Tibial nerve (tissue), 4 donors: ENCODE results near the gene CATSPERZ. TPM values are rescaled to one million over a fixed set of nuclear protein-coding genes. Genes with fewer than 3 reads are reported as not detected.

Source experiments
- DNase-seq, 2 donors: peaks; one replicate each; pipeline ENCODE4 v3.0.0-alpha.2; 2019; ENCODE audit warnings: low spot score in 2 of 2
- H3K27ac ChIP-seq, 4 donors: fragments of 200-600 bp; sonication (generic) in 3 of 4; one replicate each; pipeline ENCODE4 v1.5.1; 2017 to 2019; ENCODE audit warnings: mild to moderate bottlenecking in 1 of 4
- H3K27me3 ChIP-seq, 2 donors: fragments of 200-600 bp; sonication (generic) in 1 of 2; one replicate each; pipeline versions ENCODE4 v1.5.1 to v1.6.0; 2017 to 2019
- H3K36me3 ChIP-seq, 3 donors: fragments of 200-600 bp; sonication (generic); one replicate each; pipeline ENCODE4 v1.5.1; 2018 to 2019
- H3K4me1 ChIP-seq, 4 donors: fragments of 200-600 bp; sonication (generic) in 3 of 4; one replicate each; pipeline ENCODE4 v1.5.1; 2017 to 2019
- H3K4me3 ChIP-seq, 4 donors: fragments of 200-600 bp; sonication (generic) in 3 of 4; one replicate each; pipeline ENCODE4 v1.5.1; 2017 to 2019; ENCODE audit warnings: mild to moderate bottlenecking in 1 of 4, moderate library complexity in 1 of 4
- H3K9me3 ChIP-seq, 4 donors: fragments of 200-600 bp; sonication (generic) in 3 of 4; one replicate each; pipeline ENCODE4 v1.5.1; 2017 to 2019
- EP300 ChIP-seq, 2 donors: sonication (generic); formaldehyde crosslinking; IDR thresholded peaks; one replicate each; pipeline ENCODE4 v1.6.1; 2017; ENCODE audit warnings: antibody characterized with exemption in 2 of 2, mild to moderate bottlenecking in 1 of 2
- POLR2A ChIP-seq, 2 donors: fragments of 450-650 bp; IDR thresholded peaks; one replicate each; pipeline ENCODE4 v1.6.1; 2017; ENCODE audit warnings: antibody characterized with exemption in 2 of 2, mild to moderate bottlenecking in 2 of 2, moderate library complexity in 2 of 2
- WGBS, 2 donors: methylation state at CpG; one replicate each; pipeline ENCODE4 v1.1.5; 2018; 5-methylcytosine and 5-hydroxymethylcytosine counted together
- small RNA-seq: library from RNA; depleted of rRNA; stranded (forward); fragments of <200 nt; gene quantifications from one replicate; pipeline ENCODE3, GENCODE V24; 2016
- total RNA-seq, 4 donors: library from RNA; depleted of rRNA; stranded (reverse); fragments of >200 nt; gene quantifications; one replicate each; pipeline ENCODE4 v1.1.0, GENCODE V29; 2016
- TF ChIP-seq, protein P1 (sequence below), 5 experiments: fragments of 200-600 bp in 3 of 5; fragments of 450-650 bp in 2 of 5; sonication (generic) in 3 of 5; IDR thresholded peaks; one replicate each; pipeline ENCODE4 v1.5.1; 2016 to 2019; ENCODE audit warnings: antibody characterized with exemption in 5 of 5, mild to moderate bottlenecking in 3 of 5, moderate library complexity in 2 of 5

The CATSPERZ gene
- total RNA-seq, 4 donors from 2014 or later, result not detected

DNA sequence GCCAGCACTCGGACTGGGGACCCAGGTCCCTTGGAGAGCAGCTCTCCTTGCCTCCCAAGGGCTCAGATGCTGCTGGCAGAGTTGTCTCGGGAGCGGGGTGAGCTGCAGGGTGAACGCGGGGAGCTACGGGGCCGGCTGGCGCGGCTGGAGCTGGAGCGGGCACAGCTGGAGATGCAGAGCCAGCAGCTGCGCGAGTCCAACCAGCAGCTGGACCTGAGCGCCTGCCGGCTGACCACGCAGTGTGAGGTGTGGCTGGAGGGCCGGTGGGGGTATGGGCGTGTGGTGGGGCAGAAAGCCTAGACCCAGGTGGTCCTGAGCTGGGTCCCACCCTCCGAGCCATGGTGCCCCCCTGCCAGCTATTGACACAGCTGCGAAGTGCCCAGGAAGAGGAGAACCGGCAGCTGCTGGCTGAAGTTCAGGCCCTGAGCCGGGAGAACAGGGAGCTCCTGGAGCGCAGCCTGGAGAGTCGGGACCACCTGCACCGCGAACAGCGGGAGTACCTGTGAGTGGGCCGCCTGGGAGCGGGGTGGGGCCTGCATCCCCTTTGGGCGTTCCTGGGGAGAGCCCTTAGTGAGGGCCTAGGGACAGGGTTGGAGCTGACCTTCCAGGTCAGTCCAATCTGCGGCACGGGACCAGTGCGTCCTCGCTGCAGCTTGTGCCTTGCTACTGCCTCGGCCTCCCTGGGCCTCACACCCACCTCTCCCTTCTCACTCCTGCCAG lies 53.0 kb downstream of the CATSPERZ start:
- H3K27ac ChIP-seq, result no peak overlapping the region
- H3K27me3 ChIP-seq, result no peaks in the 10 kb centered on the region
- TF ChIP-seq POLR2A (IDR thresholded peaks at IDR 0.05) (no peak), EP300 (IDR thresholded peaks at IDR 0.05) (no peak)
- TF ChIP-seq, protein P1, sequence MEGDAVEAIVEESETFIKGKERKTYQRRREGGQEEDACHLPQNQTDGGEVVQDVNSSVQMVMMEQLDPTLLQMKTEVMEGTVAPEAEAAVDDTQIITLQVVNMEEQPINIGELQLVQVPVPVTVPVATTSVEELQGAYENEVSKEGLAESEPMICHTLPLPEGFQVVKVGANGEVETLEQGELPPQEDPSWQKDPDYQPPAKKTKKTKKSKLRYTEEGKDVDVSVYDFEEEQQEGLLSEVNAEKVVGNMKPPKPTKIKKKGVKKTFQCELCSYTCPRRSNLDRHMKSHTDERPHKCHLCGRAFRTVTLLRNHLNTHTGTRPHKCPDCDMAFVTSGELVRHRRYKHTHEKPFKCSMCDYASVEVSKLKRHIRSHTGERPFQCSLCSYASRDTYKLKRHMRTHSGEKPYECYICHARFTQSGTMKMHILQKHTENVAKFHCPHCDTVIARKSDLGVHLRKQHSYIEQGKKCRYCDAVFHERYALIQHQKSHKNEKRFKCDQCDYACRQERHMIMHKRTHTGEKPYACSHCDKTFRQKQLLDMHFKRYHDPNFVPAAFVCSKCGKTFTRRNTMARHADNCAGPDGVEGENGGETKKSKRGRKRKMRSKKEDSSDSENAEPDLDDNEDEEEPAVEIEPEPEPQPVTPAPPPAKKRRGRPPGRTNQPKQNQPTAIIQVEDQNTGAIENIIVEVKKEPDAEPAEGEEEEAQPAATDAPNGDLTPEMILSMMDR (IDR thresholded peaks at IDR 0.05), result no peak
- DNase-seq, result no peak
- peaks cover 0 to 20% (median 8%) of the 10 kb centered on the region in 4 donors for H3K4me1 ChIP-seq
- H3K36me3 ChIP-seq, result no peaks in the 10 kb centered on the region
- 81 to 82% methylated on average over 29 of the region's 34 CpGs for WGBS, 2 donors
- H3K4me3 ChIP-seq, result no peak overlapping the region
- H3K9me3 ChIP-seq, result no peaks in the 10 kb centered on the region

DNA sequence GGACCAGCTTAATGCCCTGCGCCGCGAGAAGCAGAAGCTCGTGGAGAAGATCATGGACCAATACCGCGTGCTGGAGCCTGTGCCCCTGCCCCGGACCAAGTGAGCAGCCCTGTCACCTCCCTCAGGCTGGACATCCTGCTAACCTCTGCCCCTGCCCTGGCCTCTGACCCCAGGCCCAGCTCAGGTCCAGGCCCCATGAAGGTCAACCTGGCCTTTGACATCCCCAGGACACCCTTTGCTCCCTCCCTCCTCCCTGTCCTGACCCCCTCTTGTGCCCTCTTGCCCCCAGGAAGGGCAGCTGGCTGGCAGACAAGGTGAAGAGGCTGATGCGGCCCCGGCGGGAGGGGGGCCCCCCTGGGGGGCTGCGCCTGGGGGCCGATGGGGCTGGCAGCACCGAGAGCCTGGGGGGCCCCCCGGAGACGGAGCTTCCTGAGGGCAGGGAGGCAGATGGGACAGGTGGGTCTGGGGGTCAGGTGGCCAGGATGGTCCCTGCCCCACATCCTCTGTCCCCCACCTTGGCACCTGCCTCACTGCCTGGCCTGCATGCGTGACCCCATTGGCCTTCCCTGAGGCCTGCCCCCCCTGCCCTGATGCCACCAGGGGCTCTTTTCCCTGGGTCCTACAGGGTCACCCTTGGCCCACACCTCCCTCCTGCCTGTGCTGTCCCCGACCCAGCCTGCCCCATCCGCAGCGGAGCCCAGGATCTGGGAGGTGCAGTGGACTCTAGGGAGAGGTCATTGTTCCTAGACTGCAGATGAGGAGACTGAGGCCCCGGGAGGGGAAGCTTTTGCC lies 53.8 kb downstream of the CATSPERZ start:
- WGBS, 2 donors, result 79 to 81% methylated on average over 13 to 18 of the region's 20 CpGs
- no peak overlapping the region for H3K4me3 ChIP-seq
- no peaks in the 10 kb centered on the region for H3K36me3 ChIP-seq
- DNase-seq, result no peak
- H3K4me1 ChIP-seq, result peaks cover 0 to 25% (median 14%) of the 10 kb centered on the region in 4 donors
- no peaks in the 10 kb centered on the region for H3K9me3 ChIP-seq
- TF ChIP-seq, protein P1 (IDR thresholded peaks at IDR 0.05), result no peak
- no peak for TF ChIP-seq POLR2A (IDR thresholded peaks at IDR 0.05)
- TF ChIP-seq EP300 (IDR thresholded peaks at IDR 0.05), result no peak
- no peaks in the 10 kb centered on the region for H3K27me3 ChIP-seq
- H3K27ac ChIP-seq, result no peak overlapping the region

Small RNAs within 50 kb of the gene (small RNA-seq; reads per million reads assigned to genes)
- gene MIR7155 (not detected), gene RF00019 (not detected)

Other genes starting within 250 kb of the CATSPERZ start
- 10 to 100 TPM; 30.6 to 45.0 (median 35.0) TPM for gene MACROD1, start 134.2 kb upstream of the CATSPERZ start, total RNA-seq
- gene STIP1, start 114.2 kb upstream of the CATSPERZ start, total RNA-seq, result 100 to 1,000 TPM in 1 of 4 donors, 10 to 100 TPM in 3; 53.3 to 109 (median 79.8) TPM
- gene FERMT3, start 93.6 kb upstream of the CATSPERZ start, total RNA-seq, result 10 to 100 TPM; 17.2 to 83.1 (median 29.6) TPM
- gene TRPT1, start 74.2 kb upstream of the CATSPERZ start, total RNA-seq, result 10 to 100 TPM; 64.9 to 74.7 (median 68.7) TPM
- gene NUDT22, start 74.1 kb upstream of the CATSPERZ start, total RNA-seq, result 10 to 100 TPM; 33.0 to 83.7 (median 60.2) TPM
- gene DNAJC4, start 69.8 kb upstream of the CATSPERZ start, total RNA-seq, result 10 to 100 TPM; 20.1 to 42.0 (median 25.8) TPM
- gene VEGFB, start 65.8 kb upstream of the CATSPERZ start, total RNA-seq, result 100 to 1,000 TPM in 2 of 4 donors, 10 to 100 TPM in 2; 84.3 to 129 (median 109) TPM
- gene FKBP2, start 59.3 kb upstream of the CATSPERZ start, total RNA-seq, result 100 to 1,000 TPM in 1 of 4 donors, 10 to 100 TPM in 3; 38.2 to 101 (median 57.8) TPM
- 100 to 1,000 TPM in 1 of 4 donors, 10 to 100 TPM in 3; 79.7 to 187 (median 91.4) TPM for gene PPP1R14B, start 53.4 kb upstream of the CATSPERZ start, total RNA-seq
- 10 to 100 TPM; 18.0 to 44.4 (median 27.1) TPM for gene PLCB3, start 48.8 kb upstream of the CATSPERZ start, total RNA-seq
- gene BAD, start 15.7 kb upstream of the CATSPERZ start, total RNA-seq, result 100 to 1,000 TPM; 110 to 143 (median 124) TPM
- gene GPR137, start 14.5 kb upstream of the CATSPERZ start, total RNA-seq, result 10 to 100 TPM; 12.5 to 25.7 (median 20.0) TPM
- 1 to 10 TPM in 1 of 4 donors, not detected in 3; 1.2 TPM for gene KCNK4, start 9.1 kb upstream of the CATSPERZ start, total RNA-seq
- gene ESRRA, start 5.2 kb downstream of the CATSPERZ start, total RNA-seq, result 10 to 100 TPM; 26.0 to 39.3 (median 28.7) TPM
- 100 to 1,000 TPM; 290 to 381 (median 327) TPM for gene TRMT112, start 17.2 kb downstream of the CATSPERZ start, total RNA-seq
- 100 to 1,000 TPM; 142 to 246 (median 204) TPM for gene PRDX5, start 17.8 kb downstream of the CATSPERZ start, total RNA-seq
- gene CCDC88B, start 39.8 kb downstream of the CATSPERZ start, total RNA-seq, result 10 to 100 TPM in 3 of 4 donors, 1 to 10 TPM in 1; 6.9 to 48.0 (median 14.4) TPM
- gene RPS6KA4, start 58.8 kb downstream of the CATSPERZ start, total RNA-seq, result 10 to 100 TPM; 23.7 to 34.3 (median 26.2) TPM